Activated T-helper 1 cell treated with anti-CD3 and anti-CD28 coated beads, Interleukin-12 subunit alpha, Interleukin-12 subunit beta, Interleukin-2, Interleukin-4 antibody, amounts not matched to agents 30 ng/mL and 10 ng/mL and 1 ng/mL, durations not matched to agents 14 hours and 24 hours and 36 hours (primary cell): Measurements from ENCODE around the gene ERGIC3. TPM values are rescaled to one million over a fixed set of nuclear protein-coding genes. Genes with fewer than 3 reads are reported as not detected.

ENCODE experiments used
- total RNA-seq: library from RNA; stranded (reverse); gene quantifications from 2 replicates; pipeline ENCODE4 v1.2.3, GENCODE V29; 2022

Gene ERGIC3
- total RNA-seq, 1 donor from 2014 or later = 132 TPM

Other genes starting within 250 kb of the ERGIC3 start
- not detected in 2 replicates for gene FAM83C, start 249.7 kb upstream of the ERGIC3 start, total RNA-seq
- 55.1 and 55.8 TPM in 2 replicates for gene UQCC1, start 130.1 kb upstream of the ERGIC3 start, total RNA-seq
- gene GDF5, start 103.8 kb upstream of the ERGIC3 start, total RNA-seq = not detected in 2 replicates
- 44.4 and 45.6 TPM in 2 replicates for gene CEP250, start 86.5 kb upstream of the ERGIC3 start, total RNA-seq
- not detected in 2 replicates for gene C20orf173, start 12.4 kb upstream of the ERGIC3 start, total RNA-seq
- gene SPAG4, start 73.8 kb downstream of the ERGIC3 start, total RNA-seq = 3.6 and 5.1 TPM in 2 replicates
- gene CPNE1, start 122.8 kb downstream of the ERGIC3 start, total RNA-seq = 304 and 308 TPM in 2 replicates
- 151 and 168 TPM in 2 replicates for gene RBM12, start 122.8 kb downstream of the ERGIC3 start, total RNA-seq
- gene NFS1, start 157.3 kb downstream of the ERGIC3 start, total RNA-seq = 35.7 and 36.2 TPM in 2 replicates
- 80.3 and 95.6 TPM in 2 replicates for gene ROMO1, start 157.3 kb downstream of the ERGIC3 start, total RNA-seq
- gene RBM39, start 200.2 kb downstream of the ERGIC3 start, total RNA-seq = 349 and 357 TPM in 2 replicates
- 50.5 and 61.9 TPM in 2 replicates for gene PHF20, start 229.9 kb downstream of the ERGIC3 start, total RNA-seq